ENCODE data around the gene SMG1. TPM values are rescaled to one million over a fixed set of nuclear protein-coding genes. Genes with fewer than 3 reads are reported as not detected.

The SMG1 gene
- total and polyA plus RNA-seq, 4 donors: 5.3 to 70.8 (median 22.3) TPM

- peaks cover 0 to 7% (median 5%) of the 10 kb centered on the region in 4 donors for H3K4me1 ChIP-seq (ENCODE audit: control insufficient read depth in 4 of 4, insufficient read depth in 4 of 4, low read length in 3 of 4)
- H3K4me3 ChIP-seq (ENCODE audit: low read depth in 1 of 3, low read length in 3 of 3): no peak overlapping the region
- TF ChIP-seq JUND (IDR thresholded peaks at IDR 0.05) (no peak), GABPA (IDR thresholded peaks at IDR 0.05 in 1 of 2, conservative IDR thresholded peaks at IDR 0.05 in 1 of 2) (no peak), RAD21 (IDR thresholded peaks at IDR 0.05) (no peak), REST (IDR thresholded peaks at IDR 0.05) (no peak), FOXA2 (IDR thresholded peaks at IDR 0.05) (no peak), EGR1 (IDR thresholded peaks at IDR 0.05; ENCODE audit: low read depth in 2 of 2) (no peak), TAF1 (conservative IDR thresholded peaks at IDR 0.05) (no peak), HNF4A (conservative IDR thresholded peaks at IDR 0.05) (no peak), NR2F2 (IDR thresholded peaks at IDR 0.05) (no peak), SP1 (IDR thresholded peaks at IDR 0.05) (no peak), RXRA (IDR thresholded peaks at IDR 0.05) (no peak), MAX (IDR thresholded peaks at IDR 0.05) (no peak), YY1 (IDR thresholded peaks at IDR 0.05) (no peak), HNF4G (IDR thresholded peaks at IDR 0.05) (no peak)
- 88% methylated on average over 1 of the region's 1 CpG for WGBS
- no peak for DNase-seq (ENCODE audit: low spot score)
- H3K27ac ChIP-seq (ENCODE audit: low read depth in 1 of 2, low read length in 2 of 2): no peak overlapping the region
- H3K36me3 ChIP-seq (ENCODE audit: control insufficient read depth in 4 of 4, insufficient read depth in 3 of 4, low read depth in 1 of 4, low read length in 3 of 4): peaks cover 19 to 69% (median 54%) of the 10 kb centered on the region in 4 donors
- H3K9me3 ChIP-seq (ENCODE audit: control insufficient read depth in 4 of 4, low read length in 3 of 4): no peaks in the 10 kb centered on the region
- H3K9ac ChIP-seq (ENCODE audit: low read depth in 1 of 2, low read length in 2 of 2): no peak overlapping the region
- H3K27me3 ChIP-seq (ENCODE audit: control insufficient read depth in 4 of 4, insufficient read depth in 4 of 4, low read length in 3 of 4): no peaks in the 10 kb centered on the region
These were observed 79.8 kb downstream of the SMG1 start for GRCh38 chr16:18846416-18846815.

- WGBS: 57% methylated on average over 6 of the region's 6 CpGs
These were observed 83.6 kb downstream of the SMG1 start for GRCh38 chr16:18842565-18842964.

More at GRCh38 chr16:18842565-18842964, 83.6 kb downstream of the SMG1 start:
- no peak for TF ChIP-seq MAX (IDR thresholded peaks at IDR 0.05)
- no peak for TF ChIP-seq RAD21 (IDR thresholded peaks at IDR 0.05)
- no peak for TF ChIP-seq FOXA2 (IDR thresholded peaks at IDR 0.05)
- peak; percentile 11 for TF ChIP-seq YY1 (IDR thresholded peaks at IDR 0.05)
- TF ChIP-seq TAF1 (conservative IDR thresholded peaks at IDR 0.05): no peak
- TF ChIP-seq CTCF (IDR thresholded peaks at IDR 0.05; ENCODE audit: low read depth, low read length, missing input control): no peak
- no peak for TF ChIP-seq REST (IDR thresholded peaks at IDR 0.05)
- no peak for TF ChIP-seq NR2F2 (IDR thresholded peaks at IDR 0.05)
- TF ChIP-seq EGR1 (IDR thresholded peaks at IDR 0.05; ENCODE audit: low read depth in 2 of 2): no peak
- peak; percentile 68 for TF ChIP-seq HNF4A (conservative IDR thresholded peaks at IDR 0.05)
- no peak for TF ChIP-seq FOXA1 (IDR thresholded peaks at IDR 0.05)
- TF ChIP-seq RXRA (IDR thresholded peaks at IDR 0.05): peak; percentile 44 to 48
- no peak for TF ChIP-seq ATF3 (IDR thresholded peaks at IDR 0.05)
- no peak for TF ChIP-seq SP1 (IDR thresholded peaks at IDR 0.05)
- no peak for DNase-seq (ENCODE audit: low spot score)
- H3K9ac ChIP-seq (ENCODE audit: low read depth in 1 of 2, low read length in 2 of 2): no peak overlapping the region
- no peaks in the 10 kb centered on the region for H3K27me3 ChIP-seq (ENCODE audit: control insufficient read depth in 4 of 4, insufficient read depth in 4 of 4, low read length in 3 of 4)
- peaks cover 2 to 15% (median 10%) of the 10 kb centered on the region in 4 donors for H3K4me1 ChIP-seq (ENCODE audit: control insufficient read depth in 4 of 4, insufficient read depth in 4 of 4, low read length in 3 of 4)
- peak overlapping the region in 1 of 2 donors; percentile 19 for H3K27ac ChIP-seq (ENCODE audit: low read depth in 1 of 2, low read length in 2 of 2)
- no peaks in the 10 kb centered on the region for H3K9me3 ChIP-seq (ENCODE audit: control insufficient read depth in 4 of 4, low read length in 3 of 4)
- H3K4me3 ChIP-seq (ENCODE audit: low read depth in 1 of 3, low read length in 3 of 3): no peak overlapping the region
- H3K36me3 ChIP-seq (ENCODE audit: control insufficient read depth in 4 of 4, insufficient read depth in 3 of 4, low read depth in 1 of 4, low read length in 3 of 4): peaks cover 12 to 59% (median 43%) of the 10 kb centered on the region in 4 donors
